ENCODE results near the gene LRRC23. TPM values are rescaled to one million over a fixed set of nuclear protein-coding genes. Genes with fewer than 3 reads are reported as not detected.
A peak's percentile ranks its signal among the peaks of the same experiment; 100 is the strongest.

LRRC23 gene
- total RNA-seq, 1 experiment from 2014 or later, result 5.1 TPM

GRCh38 chr12:6871052-6871957 is 33.3 kb upstream of the LRRC23 start:
- no TSS peak for BruUV-seq (replicated peaks)
- Histone ChIP-seq H2AFZ (ENCODE audit: low read length) (no peak overlapping the region), H3K4me2 (ENCODE audit: low read length) (peak overlapping the region; percentile 98), H3K27me3 (ENCODE audit: low read length) (no peaks in the 10 kb centered on the region), H4K20me1 (ENCODE audit: low read length) (peaks cover 23% of the 10 kb centered on the region), H3K9me2 (replicated peaks; ENCODE audit: low read length) (no peaks in the 10 kb centered on the region), H3K79me2 (ENCODE audit: low read length) (peaks cover 33% of the 10 kb centered on the region), H3K4me3 (ENCODE audit: low read length) (peak overlapping the region; percentile 78), H3F3A (ENCODE audit: low read length, unreplicated experiment) (peaks cover 3% of the 10 kb centered on the region), H3K9ac (ENCODE audit: low read length) (no peak overlapping the region), H3K4me1 (ENCODE audit: insufficient read depth, low read length) (peaks cover 38% of the 10 kb centered on the region), H3K27ac (ENCODE audit: low read length) (no peak overlapping the region), H3K36me3 (ENCODE audit: low read depth, low read length) (peaks cover 23% of the 10 kb centered on the region), H3K9me3 (ENCODE audit: low read length) (no peaks in the 10 kb centered on the region)
- intact Hi-C loops (cut with micrococcal nuclease), result no loop called here
- ChIA-PET POLR2A (ENCODE audit: unreplicated experiment) (interaction anchor here (0.5 to 0.6 kb wide), 4 partner anchors 17 to 240 kb away, joined by 3 to 15 read pairs (median 4); no protein-coding TSS in a partner anchor), CTCF (interaction anchor here (0.5 to 1.9 kb wide), 3 partner anchors 19 to 228 kb away, joined by 4 to 12 read pairs (median 4); partner anchors contain the start of gene USP5)
- ATAC-seq, result peak; percentile 50
- DNase-seq, result peak; percentile 69
- TF ChIP-seq EZH2 (IDR thresholded peaks at IDR 0.05; ENCODE audit: low read length, unreplicated experiment), result no peak

- POLR2A ChIA-PET (ENCODE audit: unreplicated experiment), result interaction anchor here (0.5 to 1.1 kb wide), 6 partner anchors 10 to 338 kb away, joined by 3 to 22 read pairs (median 7); partner anchors contain the start of gene GAPDH
- peak; percentile 45 for ATAC-seq
These were observed 32.3 kb upstream of the LRRC23 start for GRCh38 chr12:6872073-6873048.

More at GRCh38 chr12:6872073-6873048, 32.3 kb upstream of the LRRC23 start:
- Histone ChIP-seq H3K36me3 (ENCODE audit: low read depth, low read length) (peaks cover 23% of the 10 kb centered on the region), H3K9ac (ENCODE audit: low read length) (peak overlapping the region; percentile 74), H3K4me3 (ENCODE audit: low read length) (peak overlapping the region; percentile 78), H3F3A (ENCODE audit: low read length, unreplicated experiment) (peaks cover 3% of the 10 kb centered on the region), H2AFZ (ENCODE audit: low read length) (no peak overlapping the region), H3K79me2 (ENCODE audit: low read length) (peaks cover 32% of the 10 kb centered on the region), H3K9me2 (replicated peaks; ENCODE audit: low read length) (no peaks in the 10 kb centered on the region), H3K4me1 (ENCODE audit: insufficient read depth, low read length) (peaks cover 31% of the 10 kb centered on the region), H4K20me1 (ENCODE audit: low read length) (peaks cover 23% of the 10 kb centered on the region), H3K27ac (ENCODE audit: low read length) (0 out of 2 replicates have a peak overlapping the region, but pooled peaks have one; percentile 28), H3K27me3 (ENCODE audit: low read length) (no peaks in the 10 kb centered on the region), H3K4me2 (ENCODE audit: low read length) (peak overlapping the region; percentile 98), H3K9me3 (ENCODE audit: low read length) (no peaks in the 10 kb centered on the region)
- DNase-seq, result peak; percentile 82
- intact Hi-C loops (cut with micrococcal nuclease), result loop anchor here (1.0 kb wide), 1 partner anchor 19 kb away; no protein-coding TSS in a partner anchor
- TF ChIP-seq EZH2 (IDR thresholded peaks at IDR 0.05; ENCODE audit: low read length, unreplicated experiment) (no peak), CTCF (conservative IDR thresholded peaks at IDR 0.05; ENCODE audit: low read depth, low read length) (peak; percentile 78)
- CTCF ChIA-PET, result interaction anchor here (0.5 to 1.9 kb wide), 7 partner anchors 11 to 207 kb away, joined by 3 to 12 read pairs (median 5); partner anchors contain the start of genes C12orf57, RNU7-1 and USP5
- TSS peak; percentile 71 for BruUV-seq (replicated peaks)

Measured in PC-3 (cell line).